ENCODE data around the gene LDLR.

- TF ChIP-seq, protein P1, sequence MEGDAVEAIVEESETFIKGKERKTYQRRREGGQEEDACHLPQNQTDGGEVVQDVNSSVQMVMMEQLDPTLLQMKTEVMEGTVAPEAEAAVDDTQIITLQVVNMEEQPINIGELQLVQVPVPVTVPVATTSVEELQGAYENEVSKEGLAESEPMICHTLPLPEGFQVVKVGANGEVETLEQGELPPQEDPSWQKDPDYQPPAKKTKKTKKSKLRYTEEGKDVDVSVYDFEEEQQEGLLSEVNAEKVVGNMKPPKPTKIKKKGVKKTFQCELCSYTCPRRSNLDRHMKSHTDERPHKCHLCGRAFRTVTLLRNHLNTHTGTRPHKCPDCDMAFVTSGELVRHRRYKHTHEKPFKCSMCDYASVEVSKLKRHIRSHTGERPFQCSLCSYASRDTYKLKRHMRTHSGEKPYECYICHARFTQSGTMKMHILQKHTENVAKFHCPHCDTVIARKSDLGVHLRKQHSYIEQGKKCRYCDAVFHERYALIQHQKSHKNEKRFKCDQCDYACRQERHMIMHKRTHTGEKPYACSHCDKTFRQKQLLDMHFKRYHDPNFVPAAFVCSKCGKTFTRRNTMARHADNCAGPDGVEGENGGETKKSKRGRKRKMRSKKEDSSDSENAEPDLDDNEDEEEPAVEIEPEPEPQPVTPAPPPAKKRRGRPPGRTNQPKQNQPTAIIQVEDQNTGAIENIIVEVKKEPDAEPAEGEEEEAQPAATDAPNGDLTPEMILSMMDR (IDR thresholded peaks at IDR 0.05 in 8 of 11, conservative IDR thresholded peaks at IDR 0.05 in 3 of 11) = no peak
- TF ChIP-seq POLR2A (IDR thresholded peaks at IDR 0.05) (no peak), POLR2AphosphoS5 (IDR thresholded peaks at IDR 0.05) (no peak)
These were observed 42.5 kb upstream of the LDLR start for GRCh38 chr19:11046605-11047354.
